Motor neuron (in vitro differentiated cells): Measurements from ENCODE around the gene ASCL2. TPM values are rescaled to one million over a fixed set of nuclear protein-coding genes. Genes with fewer than 3 reads are reported as not detected.

Source experiments
- total RNA-seq, 8 experiments: library from RNA; unstranded; fragments of 300-600 nt; gene quantifications; 2 replicates each; pipeline versions ENCODE4 v1.2.3 to v1.2.4, GENCODE V29; 2022

Gene ASCL2
- total RNA-seq, 8 experiments from 2014 or later = 0.11 to 0.76 (median 0.45) TPM; not detected in 3

Other genes starting within 250 kb of the ASCL2 start
- 100 to 1,000 TPM in 1 of 8 experiments, 10 to 100 TPM in 2, 1 to 10 TPM in 2, under 1 TPM in 3; 0.52 to 165 (median 3.2) TPM for gene IGF2, start 131.2 kb downstream of the ASCL2 start, total RNA-seq
- gene INS, start 109.4 kb downstream of the ASCL2 start, total RNA-seq = not detected
- 1 to 10 TPM in 2 of 8 experiments, under 1 TPM in 5, not detected in 1; 0.50 to 2.2 (median 0.60) TPM for gene TH, start 98.8 kb downstream of the ASCL2 start, total RNA-seq
- gene C11orf21, start 31.3 kb upstream of the ASCL2 start, total RNA-seq = 1 to 10 TPM in 1 of 8 experiments, under 1 TPM in 5, not detected in 2; 0.08 to 1.8 (median 0.38) TPM
- 1 to 10 TPM in 2 of 8 experiments, under 1 TPM in 6; 0.05 to 1.2 (median 0.53) TPM for gene TSPAN32, start 31.4 kb upstream of the ASCL2 start, total RNA-seq
- 100 to 1,000 TPM in 4 of 8 experiments, 10 to 100 TPM in 4; 44.8 to 383 (median 165) TPM for gene CD81, start 106.7 kb upstream of the ASCL2 start, total RNA-seq
- gene TSSC4, start 130.2 kb upstream of the ASCL2 start, total RNA-seq = 10 to 100 TPM; 34.1 to 51.2 (median 42.6) TPM
- gene TRPM5, start 173.9 kb upstream of the ASCL2 start, total RNA-seq = under 1 TPM in 6 of 8 experiments, not detected in 2; 0.05 to 0.23 (median 0.15) TPM
- gene KCNQ1, start 174.4 kb upstream of the ASCL2 start, total RNA-seq = under 1 TPM in 6 of 8 experiments, not detected in 2; 0.04 to 0.66 (median 0.20) TPM